ENCODE results near the gene COL1A2. TPM values are rescaled to one million over a fixed set of nuclear protein-coding genes. Genes with fewer than 3 reads are reported as not detected.

Gene COL1A2
- total RNA-seq, 1 donor from 2014 or later, result 12,302 TPM

DNA sequence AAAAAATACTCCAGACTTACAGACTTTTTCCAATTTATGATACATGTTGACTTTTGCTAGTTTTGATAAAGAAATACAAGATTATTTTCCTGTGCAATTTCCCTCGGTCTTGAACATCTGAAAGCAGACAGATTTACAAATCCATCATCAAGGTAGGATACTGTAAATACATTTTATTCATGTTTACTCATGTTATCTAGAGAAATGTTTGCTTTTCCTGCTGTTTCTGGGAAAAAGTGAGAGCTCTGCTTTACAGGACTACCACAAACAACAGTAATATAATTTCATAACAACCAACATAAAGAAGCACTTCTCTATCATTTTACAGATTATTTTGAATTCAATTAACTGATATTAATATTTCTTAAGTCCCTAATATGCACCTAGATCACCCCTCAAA lies 83.2 kb downstream of the COL1A2 start:
- Mint-ChIP-seq H3K36me3 (ENCODE audit: low read depth) (no peaks in the 10 kb centered on the region), H3K4me1 (ENCODE audit: low read depth) (no peaks in the 10 kb centered on the region), H3K27ac (ENCODE audit: unreplicated experiment) (no peak overlapping the region), H3K27me3 (ENCODE audit: low read depth) (peaks cover 3% of the 10 kb centered on the region), H3K9me3 (ENCODE audit: low read depth) (peaks cover 2% of the 10 kb centered on the region), H3K4me3 (ENCODE audit: unreplicated experiment) (no peak overlapping the region)
- DNase-seq (ENCODE audit: low spot score), result no peak
- TF ChIP-seq, protein P1, sequence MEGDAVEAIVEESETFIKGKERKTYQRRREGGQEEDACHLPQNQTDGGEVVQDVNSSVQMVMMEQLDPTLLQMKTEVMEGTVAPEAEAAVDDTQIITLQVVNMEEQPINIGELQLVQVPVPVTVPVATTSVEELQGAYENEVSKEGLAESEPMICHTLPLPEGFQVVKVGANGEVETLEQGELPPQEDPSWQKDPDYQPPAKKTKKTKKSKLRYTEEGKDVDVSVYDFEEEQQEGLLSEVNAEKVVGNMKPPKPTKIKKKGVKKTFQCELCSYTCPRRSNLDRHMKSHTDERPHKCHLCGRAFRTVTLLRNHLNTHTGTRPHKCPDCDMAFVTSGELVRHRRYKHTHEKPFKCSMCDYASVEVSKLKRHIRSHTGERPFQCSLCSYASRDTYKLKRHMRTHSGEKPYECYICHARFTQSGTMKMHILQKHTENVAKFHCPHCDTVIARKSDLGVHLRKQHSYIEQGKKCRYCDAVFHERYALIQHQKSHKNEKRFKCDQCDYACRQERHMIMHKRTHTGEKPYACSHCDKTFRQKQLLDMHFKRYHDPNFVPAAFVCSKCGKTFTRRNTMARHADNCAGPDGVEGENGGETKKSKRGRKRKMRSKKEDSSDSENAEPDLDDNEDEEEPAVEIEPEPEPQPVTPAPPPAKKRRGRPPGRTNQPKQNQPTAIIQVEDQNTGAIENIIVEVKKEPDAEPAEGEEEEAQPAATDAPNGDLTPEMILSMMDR (IDR thresholded peaks at IDR 0.05), result no peak

DNA sequence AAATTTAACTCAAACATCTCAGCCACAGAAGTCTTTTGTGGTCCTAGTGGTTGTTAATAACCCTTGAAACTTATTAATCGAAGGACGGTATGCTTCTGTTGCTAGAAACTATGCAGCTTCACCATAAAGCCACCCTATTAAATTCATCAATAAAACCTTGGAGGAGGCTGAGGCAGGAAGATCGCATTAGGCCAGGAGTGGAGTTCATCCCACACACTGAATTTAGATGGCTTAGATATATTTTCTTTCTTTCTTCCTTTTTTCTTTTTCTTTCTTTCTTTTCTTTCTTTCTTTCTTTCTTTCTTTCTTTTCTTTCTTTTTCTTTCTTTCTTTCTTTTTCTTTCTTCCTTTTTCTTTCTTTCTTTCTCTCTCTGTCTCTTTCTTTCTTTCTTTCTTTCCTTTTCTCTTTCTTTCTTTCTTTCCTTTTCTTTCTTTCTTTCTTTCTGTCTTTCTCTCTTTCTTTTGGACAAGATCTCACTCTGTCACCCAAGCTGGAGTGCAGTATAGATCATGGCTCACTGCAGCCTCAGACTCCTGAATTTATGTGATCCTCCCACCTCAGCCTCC lies 84.0 kb downstream of the COL1A2 start:
- Mint-ChIP-seq H3K27me3 (ENCODE audit: low read depth) (peaks cover 3% of the 10 kb centered on the region), H3K4me1 (ENCODE audit: low read depth) (no peaks in the 10 kb centered on the region), H3K9me3 (ENCODE audit: low read depth) (no peaks in the 10 kb centered on the region), H3K27ac (ENCODE audit: unreplicated experiment) (no peak overlapping the region), H3K4me3 (ENCODE audit: unreplicated experiment) (no peak overlapping the region), H3K36me3 (ENCODE audit: low read depth) (no peaks in the 10 kb centered on the region)
- no peak for DNase-seq (ENCODE audit: low spot score)
- TF ChIP-seq, protein P1 (IDR thresholded peaks at IDR 0.05), result no peak

Other genes starting within 250 kb of the COL1A2 start
- 10.9 to 13.8 TPM (median 12.6 TPM) in 3 replicates for gene CASD1, start 114.9 kb downstream of the COL1A2 start, total RNA-seq